Esophagus muscularis mucosa (tissue), 4 donors: ENCODE measurements around the gene TAMALIN. TPM values are rescaled to one million over a fixed set of nuclear protein-coding genes. Genes with fewer than 3 reads are reported as not detected.

ENCODE experiments used
- DNase-seq: peaks from one replicate; pipeline ENCODE4 v3.0.0-alpha.2; 2017; ENCODE audit errors: extremely low spot score
- H3K27ac ChIP-seq, 4 donors: fragments of 200-600 bp; sonication (generic); replicated peaks in 1 of 4; 1 replicate in 3 of 4; 2 replicates in 1 of 4; pipeline ENCODE4 v1.5.1; 2016 to 2019; ENCODE audit warnings: mild to moderate bottlenecking in 1 of 4
- H3K27me3 ChIP-seq, 4 donors: fragments of 200-600 bp; sonication (generic); one replicate each; pipeline versions ENCODE4 v1.5.1 to v1.6.0; 2016 to 2019
- H3K36me3 ChIP-seq, 4 donors: fragments of 200-600 bp; sonication (generic); one replicate each; pipeline ENCODE4 v1.5.1; 2016 to 2019
- H3K4me1 ChIP-seq, 4 donors: fragments of 200-600 bp; sonication (generic); one replicate each; pipeline ENCODE4 v1.5.1; 2016 to 2019
- H3K4me3 ChIP-seq, 4 donors: fragments of 200-600 bp; sonication (generic); 1 replicate in 2 of 4; 2 replicates in 2 of 4; pipeline ENCODE4 v1.5.1; 2016 to 2019; ENCODE audit warnings: mild to moderate bottlenecking in 4 of 4, moderate library complexity in 1 of 4
- H3K9me3 ChIP-seq, 4 donors: fragments of 200-600 bp; sonication (generic); 1 replicate in 3 of 4; 2 replicates in 1 of 4; pipeline ENCODE4 v1.5.1; 2016 to 2019
- EP300 ChIP-seq: sonication (generic); formaldehyde crosslinking; IDR thresholded peaks from one replicate; pipeline ENCODE4 v1.6.1; 2017; ENCODE audit warnings: antibody characterized with exemption
- POLR2A ChIP-seq: fragments of 450-650 bp; IDR thresholded peaks from one replicate; pipeline ENCODE4 v1.6.1; 2017; ENCODE audit warnings: antibody characterized with exemption, moderate library complexity, mild to moderate bottlenecking, low read depth
- POLR2AphosphoS5 ChIP-seq, 2 donors: sonication (generic); formaldehyde crosslinking; IDR thresholded peaks; one replicate each; pipeline ENCODE4 v1.6.1; 2017; ENCODE audit warnings: antibody characterized with exemption in 2 of 2
- WGBS: methylation state at CpG from one replicate; pipeline ENCODE4 v1.1.5; 2018; 5-methylcytosine and 5-hydroxymethylcytosine counted together
- intact Hi-C: fragments of 100-400 bp; cut with DNase I; formaldehyde crosslinking; loops from one replicate; pipeline ENCODE4 v1.15.1; 2023
- total RNA-seq, 4 donors: library from RNA; depleted of rRNA; stranded (reverse); fragments of >200 nt; gene quantifications; one replicate each; pipeline versions ENCODE4 v1.1.0 to v1.2.1, GENCODE V29; 2016
- TF ChIP-seq, protein P1 (sequence below), 3 experiments: fragments of 200-600 bp in 2 of 3; fragments of 450-650 bp in 1 of 3; sonication (generic) in 2 of 3; IDR thresholded peaks; one replicate each; pipeline ENCODE4 v1.5.1; 2017 to 2019; ENCODE audit warnings: antibody characterized with exemption in 3 of 3, mild to moderate bottlenecking in 2 of 3, moderate library complexity in 1 of 3

Gene TAMALIN
- total RNA-seq, 4 donors from 2014 or later, result 13.3 to 26.9 (median 18.3) TPM

DNA sequence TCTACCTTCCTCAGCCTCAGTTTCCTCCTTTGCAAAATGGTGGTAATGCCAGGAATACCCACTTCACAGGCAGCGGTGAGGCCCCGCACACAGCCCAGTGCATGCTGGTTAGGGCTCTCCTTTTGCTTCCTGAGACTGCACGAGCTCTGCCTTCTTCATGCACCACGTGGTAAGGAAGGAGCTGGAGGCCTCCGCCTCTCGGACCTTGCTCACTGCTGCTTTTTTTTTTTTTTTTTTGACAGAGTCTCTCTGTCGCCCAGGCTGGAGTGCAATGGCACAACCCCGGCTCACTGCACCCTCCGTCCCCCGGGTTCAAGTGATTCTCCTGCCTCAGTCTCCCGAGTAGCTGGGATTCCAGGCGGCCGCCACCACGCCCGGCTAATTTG, 18.1 kb downstream of the TAMALIN start:
- intact Hi-C loops, result loop anchor here (1.0 kb wide), 1 partner anchor 58 kb away; no protein-coding TSS in a partner anchor
- Histone ChIP-seq H3K27ac (peak overlapping the region; percentile 85 to 92 (median 88)), H3K27me3 (no peaks in the 10 kb centered on the region), H3K4me3 (peak overlapping the region; percentile 36 to 63 (median 42)), H3K36me3 (no peaks in the 10 kb centered on the region), H3K4me1 (peaks cover 49 to 74% (median 61%) of the 10 kb centered on the region in 4 donors), H3K9me3 (no peaks in the 10 kb centered on the region)
- 74% methylated on average over 15 of the region's 15 CpGs for WGBS
- TF ChIP-seq POLR2AphosphoS5 (IDR thresholded peaks at IDR 0.05) (peak; percentile 7 to 70), EP300 (no peak)
- no peak for DNase-seq

- Histone ChIP-seq H3K36me3 (no peaks in the 10 kb centered on the region), H3K4me3 (peak overlapping the region in 2 of 4 donors; percentile 37 to 38), H3K27ac (peak overlapping the region; percentile 85 to 92 (median 88)), H3K9me3 (no peaks in the 10 kb centered on the region), H3K27me3 (no peaks in the 10 kb centered on the region), H3K4me1 (peaks cover 52 to 71% (median 59%) of the 10 kb centered on the region in 4 donors)
- 27% methylated on average over 5 of the region's 5 CpGs for WGBS
- no peak for TF ChIP-seq POLR2A
- TF ChIP-seq EP300, result no peak
- TF ChIP-seq POLR2AphosphoS5 (IDR thresholded peaks at IDR 0.05), result no peak
- TF ChIP-seq, protein P1, sequence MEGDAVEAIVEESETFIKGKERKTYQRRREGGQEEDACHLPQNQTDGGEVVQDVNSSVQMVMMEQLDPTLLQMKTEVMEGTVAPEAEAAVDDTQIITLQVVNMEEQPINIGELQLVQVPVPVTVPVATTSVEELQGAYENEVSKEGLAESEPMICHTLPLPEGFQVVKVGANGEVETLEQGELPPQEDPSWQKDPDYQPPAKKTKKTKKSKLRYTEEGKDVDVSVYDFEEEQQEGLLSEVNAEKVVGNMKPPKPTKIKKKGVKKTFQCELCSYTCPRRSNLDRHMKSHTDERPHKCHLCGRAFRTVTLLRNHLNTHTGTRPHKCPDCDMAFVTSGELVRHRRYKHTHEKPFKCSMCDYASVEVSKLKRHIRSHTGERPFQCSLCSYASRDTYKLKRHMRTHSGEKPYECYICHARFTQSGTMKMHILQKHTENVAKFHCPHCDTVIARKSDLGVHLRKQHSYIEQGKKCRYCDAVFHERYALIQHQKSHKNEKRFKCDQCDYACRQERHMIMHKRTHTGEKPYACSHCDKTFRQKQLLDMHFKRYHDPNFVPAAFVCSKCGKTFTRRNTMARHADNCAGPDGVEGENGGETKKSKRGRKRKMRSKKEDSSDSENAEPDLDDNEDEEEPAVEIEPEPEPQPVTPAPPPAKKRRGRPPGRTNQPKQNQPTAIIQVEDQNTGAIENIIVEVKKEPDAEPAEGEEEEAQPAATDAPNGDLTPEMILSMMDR (IDR thresholded peaks at IDR 0.05), result no peak
- DNase-seq, result no peak
- intact Hi-C loops, result no loop called here
These were observed 19.5 kb downstream of the TAMALIN start for GRCh38 chr12:52026263-52026662.

DNA sequence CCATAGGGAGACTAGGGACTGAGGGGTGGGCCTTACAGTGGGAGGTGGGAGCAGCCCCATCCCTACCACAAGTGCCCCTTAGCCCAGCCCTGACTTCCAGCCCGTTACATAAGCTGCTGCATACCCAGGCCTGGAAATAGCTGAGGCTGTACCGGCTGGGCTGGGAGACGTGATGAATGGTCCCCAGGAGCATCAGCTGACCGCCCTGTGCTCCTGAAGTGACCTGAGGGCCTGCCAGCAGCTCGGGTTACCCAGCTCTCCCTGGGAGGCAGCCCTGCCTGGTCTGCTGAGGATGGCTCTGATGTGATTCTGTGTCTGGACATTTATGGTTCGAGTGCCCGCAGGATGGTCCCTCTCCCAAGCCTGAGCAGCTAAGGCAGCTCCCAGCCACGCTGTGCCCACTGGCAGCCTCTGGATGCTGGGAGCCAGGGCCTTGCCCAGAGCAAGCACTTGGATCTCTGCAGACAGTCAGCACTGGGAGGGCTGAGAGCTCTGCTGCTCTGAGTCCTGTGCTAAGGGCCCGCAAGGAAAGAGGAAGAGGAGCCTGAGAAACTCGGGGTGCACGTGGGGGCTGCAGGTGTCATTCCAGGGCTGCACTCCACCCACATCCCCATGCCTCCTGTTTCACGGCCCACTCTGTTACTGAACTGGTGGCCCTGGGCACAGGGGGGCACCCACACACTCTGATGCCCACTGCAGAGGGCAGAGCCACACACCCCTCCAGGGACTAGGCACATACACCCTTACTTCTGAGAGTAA, 20.5 kb downstream of the TAMALIN start:
- Histone ChIP-seq H3K27ac (peak overlapping the region; percentile 85 to 92 (median 88)), H3K9me3 (no peaks in the 10 kb centered on the region), H3K27me3 (no peaks in the 10 kb centered on the region), H3K4me3 (no peak overlapping the region), H3K4me1 (peaks cover 58 to 78% (median 64%) of the 10 kb centered on the region in 4 donors), H3K36me3 (no peaks in the 10 kb centered on the region)
- 68% methylated on average over 4 of the region's 12 CpGs for WGBS
- DNase-seq, result no peak
- TF ChIP-seq POLR2A (no peak), EP300 (no peak), POLR2AphosphoS5 (IDR thresholded peaks at IDR 0.05) (peak; percentile 23 to 90)
- TF ChIP-seq, protein P1 (IDR thresholded peaks at IDR 0.05), result no peak
- intact Hi-C loops, result no loop called here

GRCh38 chr12:52029685-52030084, 22.9 kb downstream of the TAMALIN start:
- H3K36me3 ChIP-seq, result no peaks in the 10 kb centered on the region
- WGBS, result 12% methylated on average over 3 of the region's 4 CpGs
- H3K27me3 ChIP-seq, result no peaks in the 10 kb centered on the region
- no peaks in the 10 kb centered on the region for H3K9me3 ChIP-seq
- peak in 1 of 2 donors; percentile 65 for TF ChIP-seq POLR2AphosphoS5 (IDR thresholded peaks at IDR 0.05)
- TF ChIP-seq POLR2A, result no peak
- peaks cover 57 to 74% (median 60%) of the 10 kb centered on the region in 4 donors for H3K4me1 ChIP-seq
- intact Hi-C loops, result no loop called here
- peak overlapping the region; percentile 94 to 100 (median 97) for H3K27ac ChIP-seq
- no peak overlapping the region for H3K4me3 ChIP-seq
- DNase-seq, result no peak

- H3K9me3 ChIP-seq, result no peaks in the 10 kb centered on the region
- peaks cover 45 to 60% (median 48%) of the 10 kb centered on the region in 4 donors for H3K4me1 ChIP-seq
- H3K27me3 ChIP-seq, result no peaks in the 10 kb centered on the region
- H3K4me3 ChIP-seq, result peak overlapping the region; percentile 45 to 49 (median 48)
- no peaks in the 10 kb centered on the region for H3K36me3 ChIP-seq
- no peak for TF ChIP-seq EP300
- no peak for TF ChIP-seq POLR2A
- TF ChIP-seq, protein P1 (IDR thresholded peaks at IDR 0.05), result no peak
- no peak for TF ChIP-seq POLR2AphosphoS5 (IDR thresholded peaks at IDR 0.05)
- intact Hi-C loops, result no loop called here
- DNase-seq, result peak; percentile 97
- 1% methylated on average over 5 of the region's 5 CpGs for WGBS
- peak overlapping the region; percentile 94 to 100 (median 97) for H3K27ac ChIP-seq
These were observed 25.7 kb downstream of the TAMALIN start for GRCh38 chr12:52032446-52032803.
